Measurements from ENCODE around the gene BICRA.

The BICRA gene

GRCh38 chr19:47679251-47679900 lies 70.4 kb downstream of the BICRA start:
- no peaks in the 10 kb centered on the region for H3K79me2 ChIP-seq (ENCODE audit: low read length)
- H3K4me2 ChIP-seq (ENCODE audit: low read depth, low read length) = no peak overlapping the region
- no peak overlapping the region for H3K27ac ChIP-seq (ENCODE audit: low read length)
- no peaks in the 10 kb centered on the region for H3K36me3 ChIP-seq (replicated peaks; ENCODE audit: insufficient read depth, low read length)
- TF ChIP-seq, protein P1, sequence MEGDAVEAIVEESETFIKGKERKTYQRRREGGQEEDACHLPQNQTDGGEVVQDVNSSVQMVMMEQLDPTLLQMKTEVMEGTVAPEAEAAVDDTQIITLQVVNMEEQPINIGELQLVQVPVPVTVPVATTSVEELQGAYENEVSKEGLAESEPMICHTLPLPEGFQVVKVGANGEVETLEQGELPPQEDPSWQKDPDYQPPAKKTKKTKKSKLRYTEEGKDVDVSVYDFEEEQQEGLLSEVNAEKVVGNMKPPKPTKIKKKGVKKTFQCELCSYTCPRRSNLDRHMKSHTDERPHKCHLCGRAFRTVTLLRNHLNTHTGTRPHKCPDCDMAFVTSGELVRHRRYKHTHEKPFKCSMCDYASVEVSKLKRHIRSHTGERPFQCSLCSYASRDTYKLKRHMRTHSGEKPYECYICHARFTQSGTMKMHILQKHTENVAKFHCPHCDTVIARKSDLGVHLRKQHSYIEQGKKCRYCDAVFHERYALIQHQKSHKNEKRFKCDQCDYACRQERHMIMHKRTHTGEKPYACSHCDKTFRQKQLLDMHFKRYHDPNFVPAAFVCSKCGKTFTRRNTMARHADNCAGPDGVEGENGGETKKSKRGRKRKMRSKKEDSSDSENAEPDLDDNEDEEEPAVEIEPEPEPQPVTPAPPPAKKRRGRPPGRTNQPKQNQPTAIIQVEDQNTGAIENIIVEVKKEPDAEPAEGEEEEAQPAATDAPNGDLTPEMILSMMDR (IDR thresholded peaks at IDR 0.05; ENCODE audit: low read length) = no peak
- TF ChIP-seq EZH2 (optimal IDR thresholded peaks at IDR 0.05; ENCODE audit: low read depth, low read length) (no peak), EZH2phosphoT487 (IDR thresholded peaks at IDR 0.05; ENCODE audit: low read length) (no peak)
- no peak overlapping the region for H2AFZ ChIP-seq (ENCODE audit: low read length)
- H3K9me3 ChIP-seq (replicated peaks; ENCODE audit: insufficient read depth, low read length) = no peaks in the 10 kb centered on the region
- no peaks in the 10 kb centered on the region for H4K20me1 ChIP-seq (ENCODE audit: insufficient read depth, low read length)
- no peak overlapping the region for H3K9ac ChIP-seq (ENCODE audit: low read length)
- H3K9me2 ChIP-seq (replicated peaks; ENCODE audit: insufficient read depth, low read length) = no peaks in the 10 kb centered on the region
- no peaks in the 10 kb centered on the region for H3F3A ChIP-seq (ENCODE audit: insufficient read depth, low read length)
- no peaks in the 10 kb centered on the region for H3K4me1 ChIP-seq (ENCODE audit: low read length)
- H3K27me3 ChIP-seq (replicated peaks; ENCODE audit: insufficient read depth, low read length) = no peaks in the 10 kb centered on the region
- DNase-seq = no peak
- no peak overlapping the region for H3K4me3 ChIP-seq (ENCODE audit: low read length)

DNA sequence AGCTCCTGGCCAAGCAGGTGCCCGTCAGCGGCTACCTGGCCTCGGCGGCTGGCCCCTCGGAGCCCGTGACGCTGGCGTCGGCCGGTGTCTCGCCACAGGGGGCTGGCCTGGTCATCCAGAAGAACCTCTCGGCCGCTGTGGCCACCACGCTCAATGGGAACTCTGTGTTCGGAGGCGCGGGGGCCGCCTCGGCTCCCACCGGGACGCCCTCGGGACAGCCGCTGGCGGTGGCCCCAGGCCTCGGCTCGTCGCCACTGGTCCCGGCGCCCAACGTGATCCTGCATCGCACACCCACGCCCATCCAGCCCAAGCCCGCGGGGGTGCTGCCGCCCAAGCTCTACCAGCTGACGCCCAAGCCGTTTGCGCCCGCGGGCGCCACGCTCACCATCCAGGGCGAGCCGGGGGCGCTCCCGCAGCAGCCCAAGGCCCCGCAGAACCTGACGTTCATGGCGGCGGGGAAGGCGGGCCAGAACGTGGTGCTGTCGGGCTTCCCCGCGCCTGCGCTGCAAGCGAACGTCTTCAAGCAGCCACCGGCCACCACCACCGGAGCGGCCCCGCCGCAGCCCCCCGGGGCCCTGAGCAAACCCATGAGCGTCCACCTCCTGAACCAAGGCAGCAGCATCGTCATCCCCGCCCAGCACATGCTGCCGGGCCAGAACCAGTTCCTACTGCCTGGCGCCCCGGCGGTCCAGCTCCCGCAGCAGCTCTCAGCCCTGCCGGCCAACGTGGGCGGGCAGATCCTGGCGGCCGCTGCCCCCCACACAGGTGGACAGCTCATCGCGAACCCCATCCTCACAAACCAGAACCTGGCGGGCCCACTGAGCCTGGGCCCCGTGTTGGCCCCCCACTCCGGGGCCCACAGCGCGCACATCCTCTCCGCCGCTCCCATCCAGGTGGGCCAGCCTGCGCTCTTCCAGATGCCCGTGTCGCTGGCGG lies 71.3 kb downstream of the BICRA start:
- no peak overlapping the region for H3K9ac ChIP-seq (ENCODE audit: low read length)
- no peaks in the 10 kb centered on the region for H3K9me2 ChIP-seq (replicated peaks; ENCODE audit: insufficient read depth, low read length)
- no peaks in the 10 kb centered on the region for H3F3A ChIP-seq (ENCODE audit: insufficient read depth, low read length)
- H2AFZ ChIP-seq (ENCODE audit: low read length) = no peak overlapping the region
- DNase-seq = no peak
- no peak overlapping the region for H3K4me3 ChIP-seq (ENCODE audit: low read length)
- no peak overlapping the region for H3K4me2 ChIP-seq (ENCODE audit: low read depth, low read length)
- H3K9me3 ChIP-seq (replicated peaks; ENCODE audit: insufficient read depth, low read length) = no peaks in the 10 kb centered on the region
- H3K36me3 ChIP-seq (replicated peaks; ENCODE audit: insufficient read depth, low read length) = no peaks in the 10 kb centered on the region
- no peaks in the 10 kb centered on the region for H3K4me1 ChIP-seq (ENCODE audit: low read length)
- no peaks in the 10 kb centered on the region for H4K20me1 ChIP-seq (ENCODE audit: insufficient read depth, low read length)
- H3K27me3 ChIP-seq (replicated peaks; ENCODE audit: insufficient read depth, low read length) = no peaks in the 10 kb centered on the region
- TF ChIP-seq EZH2 (optimal IDR thresholded peaks at IDR 0.05; ENCODE audit: low read depth, low read length) = no peak
- TF ChIP-seq, protein P1 (IDR thresholded peaks at IDR 0.05; ENCODE audit: low read length) = no peak
- TF ChIP-seq EZH2phosphoT487 (IDR thresholded peaks at IDR 0.05; ENCODE audit: low read length) = no peak
- H3K79me2 ChIP-seq (ENCODE audit: low read length) = no peaks in the 10 kb centered on the region
- H3K27ac ChIP-seq (ENCODE audit: low read length) = no peak overlapping the region

DNA sequence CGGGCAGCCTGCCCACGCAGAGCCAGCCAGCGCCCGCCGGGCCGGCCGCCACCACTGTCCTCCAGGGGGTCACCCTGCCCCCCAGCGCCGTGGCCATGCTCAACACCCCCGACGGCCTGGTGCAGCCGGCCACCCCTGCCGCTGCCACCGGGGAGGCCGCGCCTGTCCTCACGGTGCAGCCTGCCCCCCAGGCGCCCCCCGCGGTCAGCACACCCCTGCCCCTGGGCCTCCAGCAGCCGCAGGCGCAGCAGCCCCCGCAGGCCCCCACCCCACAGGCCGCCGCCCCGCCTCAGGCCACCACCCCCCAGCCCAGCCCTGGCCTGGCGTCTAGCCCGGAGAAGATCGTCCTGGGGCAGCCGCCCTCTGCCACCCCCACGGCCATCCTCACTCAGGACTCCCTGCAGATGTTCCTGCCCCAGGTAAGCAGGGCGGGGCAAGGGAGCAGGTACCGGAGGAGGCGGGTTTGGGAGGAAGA lies 72.0 kb downstream of the BICRA start:
- Histone ChIP-seq H4K20me1 (ENCODE audit: insufficient read depth, low read length) (no peaks in the 10 kb centered on the region), H3K4me2 (ENCODE audit: low read depth, low read length) (no peak overlapping the region), H3K9ac (ENCODE audit: low read length) (no peak overlapping the region), H3K9me2 (replicated peaks; ENCODE audit: insufficient read depth, low read length) (no peaks in the 10 kb centered on the region), H2AFZ (ENCODE audit: low read length) (no peak overlapping the region), H3F3A (ENCODE audit: insufficient read depth, low read length) (no peaks in the 10 kb centered on the region), H3K4me3 (ENCODE audit: low read length) (no peak overlapping the region), H3K27ac (ENCODE audit: low read length) (no peak overlapping the region), H3K79me2 (ENCODE audit: low read length) (no peaks in the 10 kb centered on the region), H3K27me3 (replicated peaks; ENCODE audit: insufficient read depth, low read length) (no peaks in the 10 kb centered on the region), H3K9me3 (replicated peaks; ENCODE audit: insufficient read depth, low read length) (no peaks in the 10 kb centered on the region), H3K36me3 (replicated peaks; ENCODE audit: insufficient read depth, low read length) (no peaks in the 10 kb centered on the region), H3K4me1 (ENCODE audit: low read length) (no peaks in the 10 kb centered on the region)
- no peak for DNase-seq
- no peak for TF ChIP-seq EZH2 (optimal IDR thresholded peaks at IDR 0.05; ENCODE audit: low read depth, low read length)
- TF ChIP-seq, protein P1 (IDR thresholded peaks at IDR 0.05; ENCODE audit: low read length) = no peak
- no peak for TF ChIP-seq EZH2phosphoT487 (IDR thresholded peaks at IDR 0.05; ENCODE audit: low read length)
